T-helper 9 cell (primary cell): ENCODE measurements around the gene CAMKV.
A peak's percentile ranks its signal among the peaks of the same experiment; 100 is the strongest.

Experiments used
- DNase-seq: peaks from one replicate; pipeline ENCODE4 v3.0.0-alpha.2; 2020

Gene CAMKV

DNA sequence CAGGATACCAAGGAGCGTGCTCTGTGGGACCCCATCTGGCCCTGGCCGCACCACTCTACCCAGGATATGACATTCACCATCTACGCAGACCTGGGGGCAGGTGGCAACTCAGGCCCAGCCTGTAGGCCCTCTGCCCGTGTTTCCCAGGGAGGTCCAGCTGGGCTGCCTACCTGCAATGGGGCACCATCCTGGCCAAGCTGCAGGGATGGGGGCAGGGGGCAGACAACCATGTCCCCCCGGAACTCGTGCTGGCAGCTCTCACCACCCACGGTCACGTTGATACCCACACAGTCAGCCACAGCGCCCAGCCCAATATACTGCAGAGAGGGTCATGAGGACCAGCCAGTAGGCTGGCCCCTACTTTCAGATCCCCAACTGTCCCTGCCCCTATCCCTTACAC lies 26.1 kb upstream of the CAMKV start:
- DNase-seq = no peak

DNA sequence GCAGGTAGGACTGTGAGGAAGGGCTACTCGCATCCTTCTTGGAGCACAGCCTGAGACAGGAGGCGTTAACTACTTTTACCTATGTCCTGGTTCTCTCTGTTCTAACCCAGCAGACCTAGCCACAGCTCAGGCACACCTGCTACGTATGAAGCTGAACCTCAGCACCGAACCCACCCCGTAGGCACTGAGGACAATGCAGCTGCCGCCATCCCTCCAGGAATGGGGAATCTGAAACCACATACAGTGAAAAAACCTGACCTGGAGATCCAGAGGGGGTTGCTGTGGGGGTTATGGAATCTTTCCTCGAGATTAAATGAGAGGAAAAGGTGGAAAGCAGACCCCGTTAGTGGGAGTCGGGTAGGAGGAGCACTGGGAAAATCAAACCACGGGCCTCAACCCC lies 19.6 kb upstream of the CAMKV start:
- DNase-seq = no peak

DNA sequence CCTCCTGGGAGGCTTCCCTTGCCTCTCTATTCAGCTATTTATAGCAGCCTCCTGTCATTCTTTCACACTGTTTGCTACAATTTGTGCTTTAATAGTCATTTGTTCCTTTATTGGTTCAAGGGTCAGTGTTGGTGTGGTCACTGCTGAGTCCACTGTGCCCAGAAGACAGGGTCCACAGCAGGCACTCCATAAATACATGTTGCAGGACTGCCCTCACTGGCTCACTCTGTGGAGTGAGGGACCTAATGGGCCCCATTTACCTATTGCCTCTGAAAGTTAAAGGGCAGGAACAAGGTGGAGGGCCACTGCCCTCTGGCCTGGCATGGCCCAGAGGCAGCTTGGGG lies 17.2 kb upstream of the CAMKV start:
- no peak for DNase-seq

DNA sequence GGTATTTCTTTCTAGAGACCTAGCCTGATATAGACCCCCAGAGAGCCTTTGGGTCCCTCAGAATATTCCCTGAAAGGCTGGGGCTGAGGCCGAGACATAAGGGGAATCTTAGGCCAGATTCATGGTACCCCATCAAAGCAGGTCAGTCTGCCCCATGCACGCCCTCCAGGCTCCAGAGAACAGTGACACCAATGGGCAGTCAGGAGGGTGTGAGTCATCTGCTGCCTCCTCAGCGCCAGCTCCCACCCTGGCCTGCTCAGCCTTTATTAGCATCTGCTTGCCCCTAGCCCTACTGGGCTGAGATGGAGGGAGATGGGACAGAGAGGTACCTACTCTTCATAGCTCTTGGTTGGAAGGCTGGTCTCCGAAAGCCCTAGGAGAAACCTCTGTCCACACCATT lies 14.3 kb upstream of the CAMKV start:
- DNase-seq = no peak

DNA sequence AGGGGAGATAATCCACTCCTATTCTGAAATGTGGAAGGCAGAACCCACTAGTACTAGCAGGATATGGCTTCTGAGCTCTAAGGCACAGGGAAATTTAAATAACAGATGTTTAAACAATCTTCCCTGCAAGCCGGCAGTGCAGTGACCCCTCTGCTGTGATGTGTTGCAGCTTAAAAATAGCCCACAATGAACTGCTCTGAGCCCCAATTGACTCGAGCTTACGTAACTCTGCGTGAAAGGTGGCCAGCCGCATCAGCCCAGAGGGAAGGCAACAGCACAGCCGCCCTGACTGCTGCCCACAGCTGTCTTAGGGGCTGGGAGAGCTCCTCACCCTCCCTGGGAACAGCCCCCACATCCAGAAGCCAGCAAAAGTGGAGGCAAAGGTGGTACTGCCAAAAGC lies 12.5 kb upstream of the CAMKV start:
- no peak for DNase-seq

DNA sequence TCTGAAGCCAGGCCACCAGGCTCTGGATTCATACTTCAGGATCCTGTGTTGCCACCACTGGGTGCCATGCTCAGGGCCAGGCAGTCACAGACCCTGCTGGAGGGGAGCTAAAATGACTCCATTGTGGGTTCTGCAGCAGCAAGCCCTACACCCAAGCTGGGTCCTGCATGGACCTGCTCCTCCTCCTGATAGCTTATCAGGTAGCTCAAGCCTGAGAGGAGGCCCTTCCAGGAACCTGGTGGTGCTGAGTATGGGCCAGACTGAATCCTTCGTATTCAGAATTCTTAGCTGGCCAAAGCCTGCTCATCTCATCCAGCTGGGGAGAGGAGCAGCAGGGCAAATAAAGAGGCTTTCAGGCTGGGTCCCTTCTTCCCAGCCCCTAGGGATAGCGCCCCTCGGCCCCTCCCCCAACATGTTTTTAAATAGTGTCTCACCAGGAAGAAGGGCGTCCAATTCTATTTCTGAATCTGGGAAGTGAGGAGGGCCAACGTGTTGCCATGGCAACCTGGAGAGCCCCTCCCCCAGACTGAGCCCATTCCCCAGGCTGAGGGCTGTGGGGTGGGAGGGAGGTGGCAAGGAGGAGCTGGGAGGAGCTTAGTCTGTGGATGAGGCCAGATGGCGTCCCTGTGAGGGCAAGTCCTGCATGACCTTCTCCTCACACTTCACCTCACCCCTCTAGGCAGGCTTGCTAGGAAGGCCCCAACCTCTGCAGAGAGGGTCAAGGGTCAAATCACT lies 11.0 kb upstream of the CAMKV start:
- DNase-seq = no peak

DNA sequence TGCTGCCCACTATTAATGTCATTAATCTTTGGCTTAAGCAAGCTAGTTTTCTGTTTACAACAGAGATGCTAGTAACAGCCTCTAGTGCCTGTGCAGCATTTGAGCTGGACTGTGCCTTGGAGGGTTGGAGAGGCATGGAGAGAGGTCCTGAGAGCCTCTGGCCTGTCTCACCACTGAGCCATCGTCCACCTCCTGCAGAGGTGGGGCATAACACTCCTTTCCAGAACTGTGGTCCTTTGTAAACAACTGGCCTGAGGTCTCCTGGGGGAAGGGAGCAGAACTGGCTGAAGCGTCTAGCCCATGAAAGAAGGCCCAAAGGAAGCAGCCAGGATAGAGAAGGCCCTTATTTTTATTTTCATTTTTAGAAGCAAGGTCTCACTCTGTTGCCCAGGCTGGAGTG lies 10.0 kb upstream of the CAMKV start:
- DNase-seq = no peak

DNA sequence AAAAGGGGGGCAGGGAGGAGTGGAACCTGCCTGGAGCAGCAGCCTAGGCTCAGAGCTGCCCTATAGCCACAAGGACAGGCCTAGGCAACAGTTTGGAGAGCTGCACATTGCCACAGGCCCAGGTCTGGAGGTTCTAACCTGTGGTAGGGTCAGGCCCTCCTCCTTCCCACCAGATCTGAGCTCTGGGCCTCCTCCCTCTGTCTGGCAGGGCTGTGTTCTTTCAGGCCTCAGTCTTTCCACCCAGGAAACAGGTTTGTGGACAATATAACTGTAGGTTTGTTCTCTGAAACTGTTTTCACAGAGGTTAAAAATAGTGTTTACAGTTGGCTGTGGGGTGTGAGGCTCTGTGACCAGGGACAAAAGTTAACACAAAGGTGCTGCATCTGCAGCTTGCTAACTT lies 9.0 kb upstream of the CAMKV start:
- no peak for DNase-seq

DNA sequence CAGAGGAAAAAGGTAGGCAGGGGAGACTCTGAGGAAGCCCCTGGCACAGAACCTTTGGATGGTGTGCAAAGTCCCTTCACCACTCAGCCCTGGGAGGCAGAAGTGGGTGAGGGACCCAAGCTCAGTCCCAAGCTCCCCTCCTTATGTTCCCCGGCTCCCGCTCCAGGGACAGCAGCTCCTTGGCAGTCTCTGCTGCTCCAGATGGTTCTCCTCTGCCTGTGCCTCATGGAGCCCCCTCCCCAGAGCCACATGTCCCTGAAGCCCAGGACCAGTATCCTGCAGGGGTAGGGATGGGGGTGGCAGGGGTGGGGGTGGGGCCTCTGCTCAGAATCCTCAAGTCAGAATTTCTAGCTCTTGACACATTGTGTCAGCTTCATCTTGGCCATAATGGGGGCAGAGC lies 8.0 kb upstream of the CAMKV start:
- no peak for DNase-seq

DNA sequence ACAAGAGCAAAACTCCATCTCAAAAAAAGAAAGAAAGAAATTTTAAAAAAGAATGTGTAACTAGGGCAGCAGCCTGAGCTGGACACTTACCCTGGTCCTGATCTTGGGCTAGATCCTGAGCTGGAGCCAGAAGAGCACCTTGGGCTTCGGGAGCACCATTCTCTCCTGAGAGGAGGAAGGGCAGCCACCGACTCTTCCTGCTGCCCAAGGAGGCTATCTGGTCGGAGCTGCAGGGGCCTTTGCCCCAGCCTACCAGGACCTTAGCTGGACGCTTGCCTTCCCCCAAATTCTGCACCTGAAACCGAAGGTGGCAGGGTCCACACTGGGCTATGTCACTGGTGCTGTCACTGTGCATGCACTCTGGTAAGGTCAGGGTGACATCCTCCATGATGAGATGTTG lies 6.9 kb upstream of the CAMKV start:
- DNase-seq = no peak

DNA sequence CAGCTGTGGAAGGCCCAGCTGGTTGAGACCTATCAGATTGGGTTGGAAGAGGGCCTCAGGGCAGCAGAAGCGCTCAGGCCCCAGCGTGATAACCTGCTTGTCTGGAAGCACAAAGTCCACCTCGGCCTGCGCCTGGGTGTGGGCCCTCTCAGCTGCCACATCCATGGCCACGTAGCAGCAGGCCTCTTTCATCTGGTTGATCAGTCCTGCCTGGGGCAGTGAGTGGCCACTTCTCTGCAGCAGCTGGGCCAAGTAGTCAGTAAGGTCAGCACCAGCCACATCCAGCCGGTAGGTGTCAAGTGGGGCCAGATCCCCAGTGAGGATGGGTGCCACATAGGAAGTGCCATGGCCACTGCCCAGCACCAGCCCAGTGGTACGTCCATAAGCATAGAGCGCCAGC lies 3.9 kb upstream of the CAMKV start:
- no peak for DNase-seq

DNA sequence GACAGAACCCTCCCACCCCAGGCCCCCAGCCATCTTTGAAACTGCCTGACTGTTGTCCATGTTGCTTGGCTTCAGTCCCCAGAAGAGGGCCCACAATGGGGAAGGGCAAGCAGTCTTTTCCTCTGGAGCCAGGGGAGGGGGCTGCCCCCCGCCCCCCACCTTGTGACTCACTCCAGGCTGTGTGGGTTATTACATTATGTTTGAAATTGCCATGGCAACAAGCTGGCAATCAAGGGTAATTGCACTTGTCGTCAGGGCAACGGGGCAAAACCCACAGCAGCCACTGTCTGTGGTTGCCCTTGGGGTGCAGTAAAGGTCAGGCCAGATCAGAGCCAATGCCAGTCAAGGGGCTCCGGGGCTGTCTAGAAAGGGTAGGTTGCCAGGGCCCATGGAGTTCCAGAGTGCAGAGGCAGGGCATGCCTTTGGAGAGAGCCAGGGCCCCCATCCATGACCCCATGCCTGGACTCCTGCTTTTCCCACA lies 3.1 kb upstream of the CAMKV start:
- DNase-seq = no peak

DNA sequence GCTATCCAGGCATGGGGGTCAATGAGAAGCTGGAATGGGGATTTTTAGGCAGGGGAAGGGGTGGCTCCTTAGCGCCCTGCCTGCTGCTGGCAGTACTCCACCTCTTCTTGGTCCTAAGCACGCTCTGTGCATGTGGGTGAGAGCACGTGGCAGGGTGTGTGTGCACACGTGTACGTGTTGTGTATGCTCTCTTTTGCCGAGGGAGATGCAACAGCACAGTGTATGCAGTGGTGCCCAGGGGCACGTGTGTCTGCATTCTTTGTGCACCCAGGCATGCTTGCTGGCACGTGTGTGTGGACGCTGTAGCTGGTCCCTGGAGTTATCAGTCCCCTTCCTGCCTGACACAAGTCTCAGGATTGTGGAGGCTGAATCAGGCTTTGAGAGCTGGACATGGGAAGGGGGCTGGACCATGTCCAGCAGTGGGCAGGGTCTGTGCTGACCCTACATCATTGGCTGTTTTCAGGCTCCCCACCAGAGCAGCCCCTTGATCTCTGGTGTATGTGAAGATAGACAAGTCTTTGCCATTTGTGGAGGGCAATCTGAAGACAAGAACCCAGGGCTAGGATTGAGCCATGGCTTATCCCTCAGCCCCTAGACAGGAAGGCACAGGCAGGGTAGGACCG lies 1.9 kb upstream of the CAMKV start:
- DNase-seq = no peak

DNA sequence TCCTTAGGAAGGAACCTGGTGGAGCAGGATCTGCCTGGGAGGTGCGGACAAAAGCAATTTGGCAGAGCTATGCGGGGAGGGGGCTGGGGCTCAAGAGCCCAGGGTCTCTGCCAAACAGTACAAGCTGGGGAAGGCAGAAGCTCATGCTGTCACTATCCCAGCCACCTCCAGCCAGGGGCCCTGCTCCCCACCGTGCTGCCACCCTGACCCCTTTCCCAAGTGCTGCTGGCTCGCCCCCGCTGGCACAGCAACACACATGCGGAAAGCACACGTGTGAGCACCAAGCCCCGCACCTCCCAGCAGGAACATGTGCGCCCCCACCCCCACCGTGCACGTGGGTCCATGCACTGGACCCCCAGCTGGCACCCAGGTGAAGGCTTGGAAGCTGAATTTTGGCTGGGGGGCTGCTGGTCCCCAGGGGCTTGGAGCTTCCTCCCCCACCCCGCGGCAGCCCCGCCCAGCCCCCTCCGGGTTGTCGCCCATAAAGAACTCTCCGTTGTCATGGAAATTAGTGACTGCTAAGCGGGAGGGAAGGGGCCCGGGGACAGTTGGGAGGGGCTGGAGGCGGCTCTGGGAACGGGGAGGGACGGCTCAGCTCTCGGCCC lies 742 bp downstream of the CAMKV start:
- no peak for DNase-seq

DNA sequence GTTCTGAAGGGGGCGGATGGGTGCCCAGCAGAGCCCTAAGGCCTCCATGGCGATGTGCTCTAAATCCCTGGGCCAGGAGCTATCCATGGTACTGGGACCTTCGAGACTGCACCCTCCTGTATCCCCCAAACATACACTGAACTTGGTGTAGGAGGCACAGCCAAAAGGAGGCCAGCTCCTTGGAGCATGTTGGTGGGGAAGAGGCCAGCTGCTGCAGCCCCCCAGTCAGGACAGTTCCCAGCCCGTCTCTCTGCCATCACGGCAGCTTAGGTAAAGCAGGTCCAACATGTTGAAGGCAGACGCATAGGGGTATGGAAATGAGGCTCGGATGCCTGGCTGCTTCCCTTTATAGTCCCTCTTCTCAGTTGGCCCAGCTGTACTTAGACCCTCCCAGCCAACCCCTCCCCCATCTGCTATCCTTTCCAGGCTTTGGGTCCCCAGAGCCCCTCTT lies 1.8 kb downstream of the CAMKV start:
- DNase-seq = no peak

DNA sequence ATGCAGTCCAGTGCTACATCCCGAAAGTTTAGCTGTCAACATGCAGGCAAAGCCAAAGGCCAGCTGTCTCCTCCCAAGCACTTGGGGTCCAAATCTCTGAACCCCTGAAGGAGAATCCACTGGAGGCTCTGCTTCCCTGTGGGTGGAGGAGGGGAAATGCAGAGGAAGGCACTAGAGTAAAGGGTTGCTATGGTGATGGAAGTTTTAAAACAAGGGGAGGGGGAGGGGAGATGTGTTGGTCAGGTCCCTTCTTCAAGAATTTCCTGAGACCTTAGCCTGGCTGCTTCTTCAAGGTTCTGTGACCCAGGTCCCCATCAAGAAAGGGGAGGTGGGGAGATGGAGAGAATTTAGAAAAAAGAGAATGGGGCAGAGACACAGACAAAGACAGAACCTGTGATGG lies 2.3 kb downstream of the CAMKV start:
- DNase-seq = no peak

DNA sequence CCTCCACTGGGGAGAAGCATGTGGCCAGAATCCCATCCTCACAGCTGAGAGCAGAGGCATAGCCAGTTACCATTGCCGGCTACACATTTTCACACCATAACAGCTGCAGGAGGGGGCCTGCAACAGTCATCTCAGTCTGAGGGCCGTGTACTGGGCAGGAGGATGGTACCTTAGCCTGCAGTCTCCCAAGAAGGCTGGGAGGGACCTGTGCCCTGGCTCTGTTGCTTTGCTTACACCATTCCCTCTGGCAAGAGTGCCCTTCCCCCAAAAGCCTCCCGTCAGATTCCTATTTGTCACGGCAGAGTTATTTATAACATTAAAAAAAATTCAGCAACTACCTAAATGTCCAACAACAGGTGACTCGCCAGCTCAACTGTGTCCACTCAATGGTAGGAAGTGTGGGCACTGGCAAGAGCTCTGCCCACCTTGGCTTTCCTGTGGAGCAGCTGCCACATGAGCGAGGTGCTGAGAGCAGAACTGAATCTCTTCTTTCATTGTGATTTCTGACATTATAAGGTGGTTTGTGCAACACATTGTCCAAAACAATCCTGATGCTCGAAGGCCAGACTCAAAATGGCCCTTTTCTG lies 4.4 kb downstream of the CAMKV start:
- DNase-seq = no peak

DNA sequence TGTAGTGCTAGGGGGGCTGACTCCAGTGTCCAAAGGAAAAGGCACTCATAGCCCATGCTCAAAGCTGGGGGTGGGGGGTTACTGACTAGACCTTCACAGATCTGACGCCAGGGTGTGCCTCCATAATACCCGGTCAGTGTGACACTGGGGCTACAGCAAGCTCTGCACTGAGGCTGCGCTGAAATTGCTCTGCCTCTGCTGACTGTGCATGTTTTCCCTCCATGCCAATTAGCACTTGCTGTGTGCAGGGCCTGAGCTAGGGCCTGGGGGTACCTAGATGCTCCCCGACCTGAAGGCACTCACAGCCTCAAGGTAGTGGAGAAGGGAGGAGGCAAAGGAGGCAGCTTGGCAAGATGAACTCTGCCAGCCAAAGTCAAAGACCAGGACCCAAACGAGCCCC lies 5.2 kb downstream of the CAMKV start:
- DNase-seq = no peak

DNA sequence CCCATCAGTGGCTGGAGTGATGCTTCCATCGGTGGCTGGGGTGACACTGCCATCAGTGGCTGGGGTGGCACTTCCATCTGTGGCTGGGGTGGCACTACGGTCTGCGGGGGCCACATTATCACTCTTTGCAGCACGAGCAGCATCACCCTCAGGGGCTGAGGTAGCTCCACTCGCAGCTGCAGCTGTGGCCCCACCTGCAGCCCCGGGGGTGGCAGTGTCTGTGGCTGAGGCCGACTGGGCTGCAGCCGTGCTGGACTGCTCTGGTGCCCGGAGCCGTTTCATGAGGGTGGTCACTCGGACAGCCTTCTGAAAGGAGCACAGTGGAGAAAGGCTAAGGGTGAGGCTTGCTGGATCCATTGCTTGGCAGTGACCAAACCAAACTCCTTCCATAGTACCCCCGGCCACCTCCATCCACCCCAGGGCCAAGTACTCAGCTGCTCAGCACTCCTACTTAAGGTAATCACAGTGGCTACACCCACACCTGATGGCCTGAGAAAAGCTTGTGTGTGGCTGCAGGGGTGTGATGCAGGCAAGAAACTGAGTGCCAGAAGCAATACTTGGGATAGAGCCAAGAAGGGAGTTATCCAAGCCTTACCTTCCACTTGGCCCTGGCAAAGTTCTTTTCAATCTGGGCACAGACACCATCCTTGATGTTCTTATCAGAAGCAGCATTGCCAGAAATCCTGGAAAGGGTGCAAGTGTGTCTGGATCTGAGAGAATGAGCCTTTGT lies 10.0 kb downstream of the CAMKV start:
- DNase-seq = no peak

DNA sequence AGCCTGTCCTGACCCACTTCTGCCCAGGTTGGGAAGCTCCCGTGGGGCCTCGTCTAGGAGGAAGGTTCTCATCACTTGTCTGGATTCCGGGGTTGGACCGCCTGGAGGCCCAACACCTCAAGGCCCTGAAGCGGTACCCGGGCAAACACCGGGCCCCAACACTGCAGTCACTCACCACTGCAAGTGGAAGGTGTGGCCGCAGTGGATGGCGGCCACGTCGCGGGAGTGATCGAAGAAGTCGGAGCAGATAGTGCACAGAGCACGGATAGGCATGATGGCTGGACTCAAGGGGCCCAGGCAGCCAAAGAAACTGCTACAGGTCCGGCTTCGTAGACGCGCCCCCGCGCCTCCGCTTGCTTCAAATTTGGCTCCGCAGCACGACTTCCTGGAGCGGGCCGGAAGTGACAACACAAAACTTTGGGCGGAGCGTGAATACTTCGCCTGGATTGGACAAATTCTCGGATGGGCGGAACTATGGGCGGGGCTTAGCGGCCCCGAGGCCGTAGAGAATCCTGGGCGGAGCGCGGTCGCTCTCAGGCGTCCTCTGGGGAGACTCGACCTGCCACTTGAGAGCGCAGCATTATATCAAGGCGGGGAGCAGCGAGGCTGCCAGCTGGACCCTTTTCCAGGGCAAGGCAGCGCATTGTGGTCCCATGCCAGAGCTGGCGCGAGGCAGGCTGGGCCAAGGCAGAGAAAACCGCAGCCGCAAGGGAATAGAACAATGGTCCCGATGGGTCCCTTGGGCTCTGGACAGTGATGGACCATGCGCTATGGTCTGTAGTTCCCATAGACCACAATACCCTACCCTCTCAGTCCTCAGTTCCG lies 13.3 kb downstream of the CAMKV start, which contains the start of gene TRAIP:
TSS of gene TRAIP (minus strand) at position 384 of the 825 bp plus-strand sequence. CDS start at position 273, 111 bp downstream.
- peak; percentile 93 for DNase-seq

DNA sequence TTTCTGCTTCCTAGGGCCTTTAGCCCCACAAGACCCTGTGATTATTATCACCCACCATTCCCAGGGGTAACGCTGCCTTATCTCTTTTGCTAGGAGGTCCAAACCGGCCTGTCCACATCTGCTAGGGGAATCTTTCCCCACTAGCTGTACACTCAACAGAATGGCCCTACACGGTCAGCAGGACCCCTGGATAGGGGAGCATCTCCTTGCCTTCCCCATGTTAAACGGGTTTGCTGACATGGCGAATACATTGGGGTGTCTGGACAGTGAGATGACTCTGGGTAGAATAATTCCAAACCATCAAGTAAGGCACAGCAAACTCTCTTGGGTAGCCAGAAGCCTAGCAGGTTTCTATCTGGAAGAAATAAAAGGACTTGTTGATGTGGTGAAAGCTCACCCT lies 14.0 kb downstream of the CAMKV start:
- no peak for DNase-seq

DNA sequence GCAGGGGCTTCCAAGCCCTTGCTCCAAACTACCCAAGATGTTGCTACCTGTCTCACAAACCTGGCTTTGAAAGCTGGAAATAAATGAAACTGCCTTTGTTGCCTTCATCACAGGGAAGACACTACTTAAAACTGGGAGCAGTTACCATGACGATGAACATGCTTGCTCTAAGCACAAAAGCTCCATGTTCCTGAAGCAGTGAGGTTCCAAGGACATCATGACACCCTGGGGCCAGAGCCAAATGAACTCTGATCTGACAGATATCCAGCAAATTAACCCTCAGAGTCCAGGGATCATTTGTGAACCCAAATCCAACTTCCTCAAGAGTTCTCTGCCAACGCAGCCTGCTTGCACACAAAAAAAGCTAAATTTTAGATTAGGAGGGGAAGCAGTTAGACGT lies 24.0 kb downstream of the CAMKV start:
- DNase-seq = no peak
